ENCODE results near the gene ZNF496.

ZNF496 gene

GRCh38 chr1:247328311-247328710, 3.4 kb downstream of the ZNF496 start:
- no peak for DNase-seq (ENCODE audit: low read depth)

GRCh38 chr1:247326411-247327130, 5.1 kb downstream of the ZNF496 start:
- DNase-seq (ENCODE audit: low read depth), result no peak

- no peak for DNase-seq (ENCODE audit: low read depth)
Observed at GRCh38 chr1:247324923-247325322, 6.7 kb downstream of the ZNF496 start.

- DNase-seq (ENCODE audit: low read depth), result no peak
Observed at GRCh38 chr1:247324204-247324787, 7.4 kb downstream of the ZNF496 start.

- no peak for DNase-seq (ENCODE audit: low read depth)
Observed at GRCh38 chr1:247322849-247323586, 8.6 kb downstream of the ZNF496 start.

- no peak for DNase-seq (ENCODE audit: low read depth)
Observed at GRCh38 chr1:247322442-247322841, 9.2 kb downstream of the ZNF496 start.

GRCh38 chr1:247317702-247318101, 14.0 kb downstream of the ZNF496 start:
- DNase-seq (ENCODE audit: low read depth), result no peak

GRCh38 chr1:247316590-247317197, 15.0 kb downstream of the ZNF496 start:
- DNase-seq (ENCODE audit: low read depth), result no peak

- DNase-seq (ENCODE audit: low read depth), result no peak
Observed at GRCh38 chr1:247304031-247304430, 27.6 kb downstream of the ZNF496 start.

GRCh38 chr1:247303216-247303615, 28.5 kb downstream of the ZNF496 start:
- DNase-seq (ENCODE audit: low read depth), result no peak

GRCh38 chr1:247301176-247301540, 30.5 kb downstream of the ZNF496 start:
- DNase-seq (ENCODE audit: low read depth), result no peak

GRCh38 chr1:247300491-247301175, 31.0 kb downstream of the ZNF496 start:
- DNase-seq (ENCODE audit: low read depth), result no peak

GRCh38 chr1:247299723-247300381, 31.8 kb downstream of the ZNF496 start:
- no peak for DNase-seq (ENCODE audit: low read depth)

GRCh38 chr1:247298701-247299100, 33.0 kb downstream of the ZNF496 start:
- DNase-seq (ENCODE audit: low read depth), result no peak

GRCh38 chr1:247298124-247298481, 33.6 kb downstream of the ZNF496 start:
- no peak for DNase-seq (ENCODE audit: low read depth)

- DNase-seq (ENCODE audit: low read depth), result no peak
Observed at GRCh38 chr1:247297263-247298123, 34.2 kb downstream of the ZNF496 start.

GRCh38 chr1:247296599-247297180, 35.0 kb downstream of the ZNF496 start:
- no peak for DNase-seq (ENCODE audit: low read depth)

GRCh38 chr1:247295746-247296145, 35.9 kb downstream of the ZNF496 start:
- no peak for DNase-seq (ENCODE audit: low read depth)

GRCh38 chr1:247295274-247295684, 36.4 kb downstream of the ZNF496 start:
- DNase-seq (ENCODE audit: low read depth), result no peak

GRCh38 chr1:247294282-247294681, 37.4 kb downstream of the ZNF496 start:
- DNase-seq (ENCODE audit: low read depth), result no peak

Measured in activated T-cell treated with anti-CD3 and anti-CD28 coated beads for 24 hours (primary cell).